CD14-positive monocyte (primary cell): ENCODE measurements around the gene ZFX. TPM values are rescaled to one million over a fixed set of nuclear protein-coding genes. Genes with fewer than 3 reads are reported as not detected.

Experiments
- DNase-seq, 3 donors: peaks; one replicate each; pipeline ENCODE4 v3.0.0-alpha.2; 2011 to 2022
- H2AFZ ChIP-seq: 2 replicates; pipeline ENCODE4 v1.6.0; 2012; ENCODE audit warnings: mild to moderate bottlenecking, low read depth, low read length, inconsistent platforms; ENCODE audit not compliant: insufficient read depth, poor library complexity, severe bottlenecking
- H3K27ac ChIP-seq, 2 donors: 1 replicate in 1 of 2; 2 replicates in 1 of 2; pipeline ENCODE4 v1.5.1; 2012 to 2013; ENCODE audit warnings: low read length in 2 of 2, control low read depth in 1 of 2, inconsistent platforms in 1 of 2, low read depth in 1 of 2, mild to moderate bottlenecking in 1 of 2
- H3K27me3 ChIP-seq, 2 donors: one replicate each; pipeline versions ENCODE4 v1.6.0 to v1.6.1; 2011 to 2013; ENCODE audit warnings: low read length in 2 of 2; ENCODE audit not compliant: control insufficient read depth in 2 of 2, insufficient read depth in 2 of 2
- H3K36me3 ChIP-seq, 2 donors: replicated peaks in 1 of 2; 1 replicate in 1 of 2; 2 replicates in 1 of 2; pipeline versions ENCODE4 v1.5.1 to v1.6.1; 2012 to 2013; ENCODE audit warnings: low read length in 2 of 2, control low read depth in 1 of 2, inconsistent platforms in 1 of 2, mild to moderate bottlenecking in 1 of 2; ENCODE audit not compliant: insufficient read depth in 2 of 2, control insufficient read depth in 1 of 2
- H3K4me1 ChIP-seq, 2 donors: 1 replicate in 1 of 2; 2 replicates in 1 of 2; pipeline versions ENCODE4 v1.5.1 to v1.6.1; 2012 to 2013; ENCODE audit warnings: low read length in 2 of 2, control low read depth in 1 of 2, inconsistent platforms in 1 of 2, mild to moderate bottlenecking in 1 of 2, moderate library complexity in 1 of 2; ENCODE audit not compliant: insufficient read depth in 2 of 2, control insufficient read depth in 1 of 2
- H3K4me2 ChIP-seq: replicated peaks from 2 replicates; pipeline ENCODE3; 2012; ENCODE audit warnings: low read length, moderate library complexity, mild to moderate bottlenecking; ENCODE audit not compliant: poor library complexity, severe bottlenecking; ENCODE audit errors: extremely low read depth
- H3K4me3 ChIP-seq, 3 experiments: fragments of 200-600 bp in 1 of 3; sonication (generic) in 1 of 3; replicated peaks in 1 of 3; 1 replicate in 2 of 3; 2 replicates in 1 of 3; pipeline ENCODE4 v1.5.1; 2011 to 2013; ENCODE audit warnings: low read length in 3 of 3, mild to moderate bottlenecking in 3 of 3, control low read depth in 2 of 3, low read depth in 2 of 3, inconsistent platforms in 1 of 3, moderate library complexity in 1 of 3
- H3K79me2 ChIP-seq: 2 replicates; pipeline ENCODE4 v1.6.0; 2012; ENCODE audit warnings: mild to moderate bottlenecking, control low read depth, inconsistent platforms, low read length, moderate library complexity; ENCODE audit not compliant: insufficient read depth
- H3K9ac ChIP-seq: 2 replicates; pipeline ENCODE4 v1.6.0; 2017; ENCODE audit warnings: low read length, mild to moderate bottlenecking; ENCODE audit not compliant: insufficient read depth, poor library complexity, severe bottlenecking
- H3K9me3 ChIP-seq, 2 donors: replicated peaks in 1 of 2; 1 replicate in 1 of 2; 2 replicates in 1 of 2; pipeline versions ENCODE4 v1.5.1 to v1.6.1; 2012 to 2013; ENCODE audit warnings: low read length in 2 of 2, control low read depth in 1 of 2; ENCODE audit not compliant: control insufficient read depth in 1 of 2, insufficient read depth in 1 of 2
- H4K20me1 ChIP-seq: 2 replicates; pipeline ENCODE4 v1.6.0; 2012; ENCODE audit warnings: mild to moderate bottlenecking, low read length, control low read depth, moderate library complexity; ENCODE audit not compliant: insufficient read depth
- H3K27ac Mint-ChIP-seq, 7 donors: one replicate each; pipeline ENCODE4 v1.8.0; 2020; ENCODE audit warnings: mild to moderate bottlenecking in 7 of 7, mixed read lengths in 7 of 7, moderate library complexity in 6 of 7, inconsistent platforms in 2 of 7
- H3K27me3 Mint-ChIP-seq, 3 donors: one replicate each; pipeline ENCODE4 v1.8.0; 2021 to 2022; ENCODE audit warnings: low read depth in 3 of 3, mild to moderate bottlenecking in 3 of 3, mixed read lengths in 3 of 3, moderate library complexity in 3 of 3, inconsistent platforms in 1 of 3
- H3K36me3 Mint-ChIP-seq, 2 donors: one replicate each; pipeline ENCODE4 v1.8.0; 2020; ENCODE audit warnings: mixed read lengths in 2 of 2, inconsistent platforms in 1 of 2, mild to moderate bottlenecking in 1 of 2
- H3K4me1 Mint-ChIP-seq: one replicate; pipeline ENCODE4 v1.8.0; 2020; ENCODE audit warnings: mild to moderate bottlenecking, mixed read lengths
- H3K4me3 Mint-ChIP-seq, 2 donors: one replicate each; pipeline ENCODE4 v1.8.0; 2020; ENCODE audit warnings: mild to moderate bottlenecking in 2 of 2, mixed read lengths in 2 of 2, moderate library complexity in 1 of 2
- H3K9me3 Mint-ChIP-seq, 7 donors: one replicate each; pipeline ENCODE4 v1.8.0; 2020 to 2022; ENCODE audit warnings: mixed read lengths in 7 of 7, mild to moderate bottlenecking in 6 of 7, moderate library complexity in 6 of 7, inconsistent platforms in 2 of 7
- CTCF ChIP-seq: fragments of 200-600 bp; IDR thresholded peaks from one replicate; pipeline ENCODE4 v1.8.0; 2022; ENCODE audit warnings: antibody characterized with exemption, mild to moderate bottlenecking
- WGBS: methylation state at CpG from one replicate; pipeline ENCODE4 v1.1.5; 2013; ENCODE audit warnings: missing lambda C conversion rate; ENCODE audit not compliant: insufficient coverage; 5-methylcytosine and 5-hydroxymethylcytosine counted together
- intact Hi-C, 2 donors: fragments of 100-400 bp; cut with micrococcal nuclease; formaldehyde crosslinking; loops; one replicate each; pipeline versions ENCODE4 v1.15.0 to v1.15.1; 2023
- polyA plus RNA-seq, 3 donors: library from polyadenylated mRNA; depleted of rRNA in 1 of 3; unstranded in 2 of 3; stranded (reverse) in 1 of 3; fragments of 300-500 nt in 2 of 3; fragments of >200 nt in 1 of 3; fragmentation: Illumina TruSeq in 2 of 3; gene quantifications; 1 replicate in 2 of 3; 2 replicates in 1 of 3; pipeline ENCODE4 v1.2.3, GENCODE V29; 2012 to 2021

ZFX gene
- polyA plus RNA-seq, 3 donors, result 22.3 to 31.1 (median 30.2) TPM

DNA sequence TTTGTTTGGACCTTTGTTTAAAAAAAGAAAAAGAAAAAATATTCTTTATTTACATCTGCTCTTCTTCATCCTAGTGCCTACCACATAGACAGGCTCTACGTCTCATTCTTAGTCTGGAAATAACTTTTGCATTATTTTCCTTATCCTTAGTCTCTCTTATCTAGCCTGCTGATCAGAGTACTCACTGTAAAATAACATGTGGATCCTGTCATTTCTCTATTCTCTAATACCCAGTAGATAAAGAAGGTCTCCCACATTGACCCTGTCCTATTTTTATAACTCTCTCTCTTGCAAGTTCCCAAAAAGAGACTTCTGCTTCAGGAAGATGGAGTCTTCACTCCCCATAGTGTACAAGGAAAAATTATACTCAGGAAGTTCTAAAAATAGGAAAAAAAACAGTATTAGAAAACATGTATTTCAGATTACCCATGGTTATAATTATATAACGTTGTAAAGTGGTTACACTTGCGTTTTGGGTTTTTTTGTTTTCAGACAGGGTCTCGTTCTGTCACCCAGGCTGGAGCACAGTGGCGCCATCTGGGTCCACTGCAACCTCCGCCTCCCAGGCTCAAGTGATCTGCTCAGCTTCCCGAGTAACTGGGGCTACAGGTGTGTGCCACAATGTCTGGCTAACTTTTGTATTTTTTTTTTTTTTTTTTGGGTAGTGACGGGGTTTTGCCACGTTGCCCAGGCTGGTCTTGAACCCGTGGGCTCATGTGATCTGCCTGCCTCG lies 23.8 kb downstream of the ZFX start:
- no peak overlapping the region for H3K27ac Mint-ChIP-seq

DNA sequence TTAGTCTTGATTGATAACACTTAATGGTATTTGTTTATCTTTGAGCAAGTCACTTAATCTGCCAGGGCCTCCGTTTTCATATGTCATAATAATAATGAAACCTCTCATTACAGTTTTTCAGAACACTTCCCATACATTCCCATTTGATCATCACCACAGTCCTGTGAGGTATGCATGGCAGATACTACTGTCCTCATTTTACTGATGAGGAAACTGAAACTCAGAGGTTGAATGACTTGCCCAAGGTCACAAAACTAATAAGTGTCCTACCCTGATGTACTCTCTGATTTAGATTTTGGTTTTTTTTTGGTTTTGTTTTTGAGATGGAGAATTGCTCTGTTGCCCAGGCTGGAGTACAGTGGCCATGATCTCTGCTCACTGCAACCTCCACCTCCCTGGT lies 25.7 kb downstream of the ZFX start:
- Mint-ChIP-seq H3K4me1 (peaks cover 6% of the 10 kb centered on the region), H3K27me3 (peaks cover 0 to 2% (median 0%) of the 10 kb centered on the region in 3 donors), H3K9me3 (no peaks in the 10 kb centered on the region), H3K27ac (no peak overlapping the region), H3K4me3 (no peak overlapping the region), H3K36me3 (peaks cover 29 to 78% of the 10 kb centered on the region in 2 donors)
- H3K27ac ChIP-seq, result no peak overlapping the region
- H3K36me3 ChIP-seq, result peaks cover 42 to 82% of the 10 kb centered on the region in 2 donors
- no peak overlapping the region for H3K4me3 ChIP-seq
- H3K4me1 ChIP-seq, result peaks cover 0 to 3% of the 10 kb centered on the region in 2 donors
- no peak for DNase-seq
- no peak overlapping the region for H3K9ac ChIP-seq
- no peak for TF ChIP-seq CTCF
- H4K20me1 ChIP-seq, result peaks cover 98% of the 10 kb centered on the region
- intact Hi-C loops, result no loop called here
- no CpG with 5 or more reads among the region's 1 CpG for WGBS
- no peak overlapping the region for H2AFZ ChIP-seq
- no peaks in the 10 kb centered on the region for H3K27me3 ChIP-seq
- peaks cover 89% of the 10 kb centered on the region for H3K79me2 ChIP-seq
- no peak overlapping the region for H3K4me2 ChIP-seq
- H3K9me3 ChIP-seq, result no peaks in the 10 kb centered on the region

More for the DNA sequence above, 23.8 kb downstream of the ZFX start:
- Histone ChIP-seq H3K27me3 (no peaks in the 10 kb centered on the region), H3K4me3 (no peak overlapping the region), H3K36me3 (peaks cover 30 to 62% of the 10 kb centered on the region in 2 donors), H2AFZ (no peak overlapping the region), H3K9me3 (no peaks in the 10 kb centered on the region), H3K27ac (no peak overlapping the region), H3K4me1 (peaks cover 12 to 22% of the 10 kb centered on the region in 2 donors), H3K9ac (no peak overlapping the region), H3K4me2 (no peak overlapping the region), H4K20me1 (peaks cover 98% of the 10 kb centered on the region), H3K79me2 (peaks cover 89% of the 10 kb centered on the region)
- no peak for TF ChIP-seq CTCF
- H3K27me3 Mint-ChIP-seq, result peaks cover 0 to 2% (median 1%) of the 10 kb centered on the region in 3 donors
- no peak overlapping the region for H3K4me3 Mint-ChIP-seq
- H3K9me3 Mint-ChIP-seq, result no peaks in the 10 kb centered on the region
- DNase-seq, result no peak
- intact Hi-C loops, result no loop called here
- H3K36me3 Mint-ChIP-seq, result peaks cover 21 to 64% of the 10 kb centered on the region in 2 donors
- no CpG with 5 or more reads among the region's 11 CpGs for WGBS
- peaks cover 21% of the 10 kb centered on the region for H3K4me1 Mint-ChIP-seq
